Measurements from ENCODE around the gene IL21. TPM values are rescaled to one million over a fixed set of nuclear protein-coding genes. Genes with fewer than 3 reads are reported as not detected.

The IL21 gene
- total RNA-seq, 6 experiments from 2014 or later: not detected

DNA sequence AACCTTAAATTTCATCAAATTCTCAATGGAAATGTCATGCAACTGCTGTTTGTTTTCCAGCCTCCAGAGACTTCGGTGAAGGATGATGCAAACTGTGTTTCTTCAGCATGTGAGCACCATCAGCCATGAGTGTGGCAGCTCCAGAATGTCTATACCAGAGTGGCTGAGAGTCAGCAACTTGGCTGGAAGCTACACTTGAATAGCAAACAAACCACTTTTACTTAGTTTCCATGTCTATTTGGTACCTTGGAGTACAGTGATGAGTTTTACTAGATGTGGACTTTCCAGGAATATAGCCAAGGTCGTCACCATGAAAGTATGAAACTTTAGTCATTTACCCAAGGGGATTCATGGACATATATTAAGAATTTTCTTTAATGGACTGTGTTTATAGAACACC, 4.3 kb upstream of the IL21 start:
- Histone ChIP-seq H3K9me3 (no peaks in the 10 kb centered on the region), H3K27ac (no peak overlapping the region), H3K4me1 (no peaks in the 10 kb centered on the region), H3K27me3 (no peaks in the 10 kb centered on the region), H3K36me3 (no peaks in the 10 kb centered on the region), H3K4me3 (no peak overlapping the region)
- intact Hi-C loops (cut with DNase I): no loop called here
- 40% methylated on average over 2 of the region's 2 CpGs for WGBS (ENCODE audit: insufficient coverage, low coverage, low lambda C conversion rate, missing lambda C conversion rate)
- ATAC-seq (no peak), DNase-seq (no peak)
- TF ChIP-seq, protein P1, sequence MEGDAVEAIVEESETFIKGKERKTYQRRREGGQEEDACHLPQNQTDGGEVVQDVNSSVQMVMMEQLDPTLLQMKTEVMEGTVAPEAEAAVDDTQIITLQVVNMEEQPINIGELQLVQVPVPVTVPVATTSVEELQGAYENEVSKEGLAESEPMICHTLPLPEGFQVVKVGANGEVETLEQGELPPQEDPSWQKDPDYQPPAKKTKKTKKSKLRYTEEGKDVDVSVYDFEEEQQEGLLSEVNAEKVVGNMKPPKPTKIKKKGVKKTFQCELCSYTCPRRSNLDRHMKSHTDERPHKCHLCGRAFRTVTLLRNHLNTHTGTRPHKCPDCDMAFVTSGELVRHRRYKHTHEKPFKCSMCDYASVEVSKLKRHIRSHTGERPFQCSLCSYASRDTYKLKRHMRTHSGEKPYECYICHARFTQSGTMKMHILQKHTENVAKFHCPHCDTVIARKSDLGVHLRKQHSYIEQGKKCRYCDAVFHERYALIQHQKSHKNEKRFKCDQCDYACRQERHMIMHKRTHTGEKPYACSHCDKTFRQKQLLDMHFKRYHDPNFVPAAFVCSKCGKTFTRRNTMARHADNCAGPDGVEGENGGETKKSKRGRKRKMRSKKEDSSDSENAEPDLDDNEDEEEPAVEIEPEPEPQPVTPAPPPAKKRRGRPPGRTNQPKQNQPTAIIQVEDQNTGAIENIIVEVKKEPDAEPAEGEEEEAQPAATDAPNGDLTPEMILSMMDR (IDR thresholded peaks at IDR 0.05): no peak
- TF ChIP-seq POLR2A (IDR thresholded peaks at IDR 0.05): no peak

DNA sequence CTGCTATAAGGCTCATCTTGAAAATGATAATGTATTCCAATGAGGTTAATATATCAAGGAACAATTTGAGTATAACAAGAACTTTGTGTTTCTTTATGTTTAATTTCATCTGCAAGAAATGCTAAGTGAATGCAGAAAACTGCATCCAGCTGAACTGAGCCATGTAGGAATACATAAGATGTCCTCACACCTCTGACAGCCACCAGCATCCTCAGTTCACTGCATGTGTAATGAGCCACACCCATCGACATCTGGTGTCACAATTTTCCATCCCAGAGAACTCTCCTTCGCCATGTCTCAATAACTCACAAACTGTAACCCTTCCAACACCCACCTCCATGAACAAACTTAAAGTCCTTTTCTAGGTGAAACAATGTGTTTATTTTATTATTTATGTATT, 3.3 kb upstream of the IL21 start:
- H3K27ac ChIP-seq: no peak overlapping the region
- WGBS (ENCODE audit: insufficient coverage, low coverage, low lambda C conversion rate, missing lambda C conversion rate): 39% methylated on average over 2 of the region's 2 CpGs
- no peak overlapping the region for H3K4me3 ChIP-seq
- H3K9me3 ChIP-seq: no peaks in the 10 kb centered on the region
- DNase-seq (no peak), ATAC-seq (no peak)
- intact Hi-C loops (cut with DNase I): no loop called here
- no peak for TF ChIP-seq POLR2A (IDR thresholded peaks at IDR 0.05)
- H3K36me3 ChIP-seq: no peaks in the 10 kb centered on the region
- no peaks in the 10 kb centered on the region for H3K27me3 ChIP-seq
- no peaks in the 10 kb centered on the region for H3K4me1 ChIP-seq

DNA sequence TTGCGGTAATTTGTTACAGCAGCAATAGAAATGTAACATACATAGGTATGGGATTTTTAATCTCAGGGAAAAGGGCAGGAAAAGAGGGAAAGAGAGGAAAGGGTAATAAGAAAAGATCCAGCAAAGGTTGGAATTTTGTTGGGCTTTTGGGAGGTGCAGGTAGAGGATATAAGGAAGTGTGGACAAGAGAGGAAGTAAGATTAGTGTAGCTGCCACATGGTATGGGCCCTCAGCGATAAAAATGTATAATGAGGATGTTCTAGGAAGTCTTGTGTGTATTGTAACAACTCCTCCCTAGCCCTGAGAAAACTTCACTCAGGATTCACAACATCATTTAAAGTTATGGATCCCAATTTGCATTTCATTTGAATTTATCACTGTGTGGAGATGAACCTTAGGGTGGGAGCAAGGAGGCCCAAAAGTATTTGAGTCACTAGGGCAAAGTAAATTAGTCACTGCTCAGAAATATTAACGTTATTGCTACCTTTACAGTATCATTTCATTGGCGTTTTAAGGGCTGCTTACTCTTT, 2.8 kb upstream of the IL21 start:
- H3K4me3 ChIP-seq: no peak overlapping the region
- no peaks in the 10 kb centered on the region for H3K27me3 ChIP-seq
- 62% methylated on average over 4 of the region's 4 CpGs for WGBS (ENCODE audit: insufficient coverage, low coverage, low lambda C conversion rate, missing lambda C conversion rate)
- H3K27ac ChIP-seq: no peak overlapping the region
- TF ChIP-seq, protein P1 (IDR thresholded peaks at IDR 0.05): no peak
- no peak for TF ChIP-seq POLR2A (IDR thresholded peaks at IDR 0.05)
- intact Hi-C loops (cut with DNase I): no loop called here
- H3K36me3 ChIP-seq: no peaks in the 10 kb centered on the region
- no peaks in the 10 kb centered on the region for H3K4me1 ChIP-seq
- no peaks in the 10 kb centered on the region for H3K9me3 ChIP-seq
- no peak for DNase-seq
- ATAC-seq: no peak

DNA sequence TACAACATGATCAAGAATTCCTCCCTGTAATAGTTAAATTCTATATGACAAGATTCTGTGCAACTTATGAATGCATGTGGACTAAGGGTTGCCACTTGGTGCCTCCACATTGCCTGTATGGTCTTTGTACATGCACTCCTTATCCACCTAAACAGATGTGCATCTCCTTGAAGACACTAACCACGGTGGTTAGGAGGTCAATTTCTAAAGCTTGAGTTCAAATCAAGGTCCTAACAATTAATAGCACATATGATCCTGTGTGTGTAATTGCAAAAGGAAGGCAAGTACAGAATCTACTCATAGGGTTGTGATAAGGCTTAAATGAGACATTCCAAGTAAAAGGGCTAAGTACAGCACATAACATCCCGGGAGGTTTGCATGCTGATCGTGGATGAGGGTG, 1.5 kb upstream of the IL21 start:
- WGBS (ENCODE audit: insufficient coverage, low coverage, low lambda C conversion rate, missing lambda C conversion rate): 29% methylated on average over 3 of the region's 3 CpGs
- ATAC-seq (no peak), DNase-seq (no peak)
- intact Hi-C loops (cut with DNase I): no loop called here
- no peaks in the 10 kb centered on the region for H3K9me3 ChIP-seq
- H3K36me3 ChIP-seq: no peaks in the 10 kb centered on the region
- TF ChIP-seq POLR2A (IDR thresholded peaks at IDR 0.05): no peak
- TF ChIP-seq, protein P1 (IDR thresholded peaks at IDR 0.05): no peak
- no peaks in the 10 kb centered on the region for H3K4me1 ChIP-seq
- H3K27ac ChIP-seq: no peak overlapping the region
- no peaks in the 10 kb centered on the region for H3K27me3 ChIP-seq
- H3K4me3 ChIP-seq: no peak overlapping the region

DNA sequence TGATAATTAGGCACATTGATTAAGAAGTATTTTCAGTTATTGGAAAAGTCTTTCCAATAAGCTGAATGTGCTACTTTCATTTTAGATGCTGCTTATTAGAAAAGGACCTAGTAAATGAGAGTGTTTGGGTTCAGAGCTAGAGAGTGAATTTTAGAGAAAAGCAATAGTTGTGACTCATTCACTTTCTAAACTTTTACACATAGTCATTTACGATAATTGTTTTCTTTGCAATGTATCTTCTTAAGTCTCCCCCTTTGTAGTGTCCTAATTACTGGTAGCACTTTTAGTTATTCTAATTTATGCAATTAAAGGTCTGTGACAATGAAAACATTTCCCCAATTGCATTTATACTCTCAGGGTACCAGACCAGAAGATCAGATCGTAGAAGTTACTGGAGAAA, 1.3 kb downstream of the IL21 start:
- WGBS (ENCODE audit: insufficient coverage, low coverage, low lambda C conversion rate, missing lambda C conversion rate): 82% methylated on average over 2 of the region's 2 CpGs
- Histone ChIP-seq H3K4me1 (no peaks in the 10 kb centered on the region), H3K36me3 (no peaks in the 10 kb centered on the region), H3K27me3 (no peaks in the 10 kb centered on the region), H3K27ac (no peak overlapping the region), H3K4me3 (no peak overlapping the region), H3K9me3 (no peaks in the 10 kb centered on the region)
- intact Hi-C loops (cut with DNase I): no loop called here
- TF ChIP-seq POLR2A (IDR thresholded peaks at IDR 0.05): no peak
- DNase-seq (no peak), ATAC-seq (no peak)

All from right lobe of liver (tissue), 6 donors.